Psoas muscle (tissue), 8 donors: ENCODE data around the gene TGM6. TPM values are rescaled to one million over a fixed set of nuclear protein-coding genes. Genes with fewer than 3 reads are reported as not detected.

ENCODE experiments used
- ATAC-seq, 4 donors: fragments of 200-7000 bp; cut with Tn5 transposase; one replicate each; pipeline ENCODE4 v1.9.1; 2020; ENCODE audit warnings: moderate library complexity in 3 of 4, mild to moderate bottlenecking in 2 of 4
- DNase-seq, 2 donors: peaks; one replicate each; pipeline ENCODE4 v3.0.0-alpha.2; 2020
- H3K27ac ChIP-seq: fragments of 200-600 bp; one replicate; pipeline ENCODE4 v1.8.0; 2022
- H3K27me3 ChIP-seq, 3 donors: fragments of 200-600 bp in 1 of 3; one replicate each; pipeline versions ENCODE4 v1.6.1 to v1.8.0; 2013 to 2022; ENCODE audit warnings: low read length in 2 of 3, mild to moderate bottlenecking in 2 of 3, moderate library complexity in 1 of 3; ENCODE audit not compliant: insufficient read depth in 3 of 3
- H3K36me3 ChIP-seq, 2 donors: fragments of 200-600 bp in 1 of 2; one replicate each; pipeline versions ENCODE4 v1.6.1 to v1.8.0; 2013 to 2022; ENCODE audit warnings: low read depth in 1 of 2, mild to moderate bottlenecking in 1 of 2, moderate library complexity in 1 of 2; ENCODE audit not compliant: insufficient read depth in 1 of 2
- H3K4me1 ChIP-seq: fragments of 200-600 bp; one replicate; pipeline ENCODE4 v1.8.0; 2022
- H3K4me3 ChIP-seq: fragments of 200-600 bp; one replicate; pipeline ENCODE4 v1.8.0; 2022; ENCODE audit warnings: mild to moderate bottlenecking
- H3K9me3 ChIP-seq: fragments of 200-600 bp; one replicate; pipeline ENCODE4 v1.8.0; 2022
- WGBS, 3 donors: extraction: QIAGEN DNeasy Blood & Tissue Kit; methylation state at CpG; one replicate each; pipeline versions ENCODE4 v1.1.6 to v1.1.7; 2013; 5-methylcytosine and 5-hydroxymethylcytosine counted together
- intact Hi-C, 2 donors: fragments of 100-400 bp; cut with DNase I; formaldehyde crosslinking; loops; one replicate each; pipeline versions ENCODE4 v1.11.0 to v1.14.2; 2022
- polyA plus RNA-seq, 3 donors: library from polyadenylated mRNA; stranded (reverse); fragments of 200-250 nt; gene quantifications; one replicate each; pipeline ENCODE4 v1.2.3, GENCODE V29; 2013
- total RNA-seq, 4 donors: library from RNA; stranded (reverse); fragmentation: NEBNext Ultra II Directional in 2 of 4; extraction: Animal tissue kit (Norgen Biotek cat#: 25700) in 2 of 4; gene quantifications; one replicate each; pipeline versions ENCODE4 v1.2.1 to v1.2.4, GENCODE V29; 2021 to 2023
- TF ChIP-seq, protein P1 (sequence below): fragments of 200-600 bp; IDR thresholded peaks from one replicate; pipeline ENCODE4 v1.8.0; 2022; ENCODE audit warnings: antibody characterized with exemption
- donor health status: healthy with polysubstance abuse.
- donor health status: DM: no; HTN: no; CAD: no; lungs with moderate emphysema.
- donor health status: Bipolar disorder and iron deficiency.
- donor health status: healthy.
- donor health status: DM: yes; HTN: yes; CAD: no.
- donor health status: DM: no; HTN: no; CAD: no.
- donor health status: DM: no; HTN: no; CAD: no.
- donor health status: DM: yes; HTN: yes; CAD: no.

TGM6 gene
- total and polyA plus RNA-seq, 7 donors = not detected

DNA sequence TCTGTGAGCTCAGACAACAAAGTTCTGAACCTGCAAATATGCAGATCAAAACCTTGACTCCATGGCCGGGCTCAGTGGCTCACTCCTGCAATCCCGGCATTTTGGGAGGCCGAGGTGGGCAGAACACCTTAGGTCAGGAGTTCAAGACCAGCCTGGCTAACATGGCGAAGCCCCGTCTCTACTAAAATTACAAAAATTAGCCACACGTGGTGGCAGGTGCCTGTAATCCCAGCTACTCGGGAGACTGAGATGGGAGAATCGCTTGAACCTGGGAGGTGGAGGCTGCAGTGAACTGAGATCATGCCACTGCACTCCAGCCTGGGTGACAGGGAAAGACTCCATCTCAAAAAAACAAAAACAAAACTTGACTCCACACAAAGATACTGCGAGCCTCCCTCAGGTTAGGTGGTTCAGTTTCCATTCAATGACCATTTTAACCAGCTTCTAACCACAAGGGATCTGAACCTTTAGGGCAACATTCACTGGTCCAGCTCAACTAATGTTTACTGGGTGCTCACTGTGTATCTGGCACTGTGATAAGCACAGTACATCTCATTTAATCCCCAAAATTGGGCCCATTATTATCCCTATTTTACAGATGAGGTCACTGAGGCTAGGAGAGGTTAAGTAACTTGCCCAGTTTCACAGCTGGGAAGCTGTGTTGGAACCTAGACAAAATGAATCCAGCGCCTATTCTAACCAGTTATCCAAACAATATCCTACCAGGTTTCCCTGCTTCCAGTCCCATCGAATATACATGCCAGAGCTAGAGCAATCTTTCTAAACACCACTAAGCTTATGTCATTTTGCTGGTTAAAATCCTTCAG lies 88.1 kb downstream of the TGM6 start:
- peaks cover 16 to 44% of the 10 kb centered on the region in 2 donors for H3K36me3 ChIP-seq
- no peak for ATAC-seq
- peak overlapping the region; percentile 91 for H3K4me3 ChIP-seq
- intact Hi-C loops = no loop called here
- H3K4me1 ChIP-seq = peaks cover 22% of the 10 kb centered on the region
- no peaks in the 10 kb centered on the region for H3K9me3 ChIP-seq
- no peak for DNase-seq
- H3K27ac ChIP-seq = peak overlapping the region; percentile 32
- WGBS, 3 donors = 62 to 73% (median 65%) methylated on average over 11 of the region's 11 CpGs
- H3K27me3 ChIP-seq = no peaks in the 10 kb centered on the region
- TF ChIP-seq, protein P1, sequence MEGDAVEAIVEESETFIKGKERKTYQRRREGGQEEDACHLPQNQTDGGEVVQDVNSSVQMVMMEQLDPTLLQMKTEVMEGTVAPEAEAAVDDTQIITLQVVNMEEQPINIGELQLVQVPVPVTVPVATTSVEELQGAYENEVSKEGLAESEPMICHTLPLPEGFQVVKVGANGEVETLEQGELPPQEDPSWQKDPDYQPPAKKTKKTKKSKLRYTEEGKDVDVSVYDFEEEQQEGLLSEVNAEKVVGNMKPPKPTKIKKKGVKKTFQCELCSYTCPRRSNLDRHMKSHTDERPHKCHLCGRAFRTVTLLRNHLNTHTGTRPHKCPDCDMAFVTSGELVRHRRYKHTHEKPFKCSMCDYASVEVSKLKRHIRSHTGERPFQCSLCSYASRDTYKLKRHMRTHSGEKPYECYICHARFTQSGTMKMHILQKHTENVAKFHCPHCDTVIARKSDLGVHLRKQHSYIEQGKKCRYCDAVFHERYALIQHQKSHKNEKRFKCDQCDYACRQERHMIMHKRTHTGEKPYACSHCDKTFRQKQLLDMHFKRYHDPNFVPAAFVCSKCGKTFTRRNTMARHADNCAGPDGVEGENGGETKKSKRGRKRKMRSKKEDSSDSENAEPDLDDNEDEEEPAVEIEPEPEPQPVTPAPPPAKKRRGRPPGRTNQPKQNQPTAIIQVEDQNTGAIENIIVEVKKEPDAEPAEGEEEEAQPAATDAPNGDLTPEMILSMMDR = no peak

DNA sequence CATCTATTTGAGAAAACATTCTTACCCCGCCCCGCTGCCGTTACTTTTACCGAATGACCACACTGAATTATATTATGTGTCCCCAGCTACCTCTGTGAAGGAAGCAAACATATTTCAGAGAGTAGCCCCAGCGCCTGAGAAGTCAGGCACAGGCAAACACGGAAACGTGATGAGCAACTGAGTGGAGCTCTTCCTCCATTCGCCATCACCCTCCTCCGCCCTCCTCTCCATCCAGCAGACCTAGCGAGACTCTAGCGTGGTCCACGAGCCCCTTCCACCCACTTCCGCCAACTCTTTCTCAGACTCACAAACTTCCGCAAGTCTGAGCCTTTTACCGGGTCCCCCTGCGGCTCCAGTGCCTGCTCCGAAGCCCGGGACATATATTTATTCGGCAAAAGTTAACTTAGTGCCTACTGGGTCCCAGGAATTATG lies 89.3 kb downstream of the TGM6 start:
- Histone ChIP-seq H3K27ac (peak overlapping the region; percentile 88), H3K4me3 (peak overlapping the region; percentile 91), H3K27me3 (no peaks in the 10 kb centered on the region), H3K36me3 (peaks cover 12 to 31% of the 10 kb centered on the region in 2 donors), H3K9me3 (no peaks in the 10 kb centered on the region), H3K4me1 (peaks cover 22% of the 10 kb centered on the region)
- intact Hi-C loops = loop anchor here (5.0 to 10.0 kb wide), 2 partner anchors 37 to 185 kb away; partner anchors contain the start of genes NOP56 (in 1 of the 2) and ZNF343 (in 1 of the 2)
- ATAC-seq = peak; percentile 29 to 60 (median 48)
- TF ChIP-seq, protein P1 = no peak
- DNase-seq = peak; percentile 29 to 61
- WGBS, 3 donors = 0 to 1% (median 0%) methylated on average over 19 of the region's 19 CpGs

DNA sequence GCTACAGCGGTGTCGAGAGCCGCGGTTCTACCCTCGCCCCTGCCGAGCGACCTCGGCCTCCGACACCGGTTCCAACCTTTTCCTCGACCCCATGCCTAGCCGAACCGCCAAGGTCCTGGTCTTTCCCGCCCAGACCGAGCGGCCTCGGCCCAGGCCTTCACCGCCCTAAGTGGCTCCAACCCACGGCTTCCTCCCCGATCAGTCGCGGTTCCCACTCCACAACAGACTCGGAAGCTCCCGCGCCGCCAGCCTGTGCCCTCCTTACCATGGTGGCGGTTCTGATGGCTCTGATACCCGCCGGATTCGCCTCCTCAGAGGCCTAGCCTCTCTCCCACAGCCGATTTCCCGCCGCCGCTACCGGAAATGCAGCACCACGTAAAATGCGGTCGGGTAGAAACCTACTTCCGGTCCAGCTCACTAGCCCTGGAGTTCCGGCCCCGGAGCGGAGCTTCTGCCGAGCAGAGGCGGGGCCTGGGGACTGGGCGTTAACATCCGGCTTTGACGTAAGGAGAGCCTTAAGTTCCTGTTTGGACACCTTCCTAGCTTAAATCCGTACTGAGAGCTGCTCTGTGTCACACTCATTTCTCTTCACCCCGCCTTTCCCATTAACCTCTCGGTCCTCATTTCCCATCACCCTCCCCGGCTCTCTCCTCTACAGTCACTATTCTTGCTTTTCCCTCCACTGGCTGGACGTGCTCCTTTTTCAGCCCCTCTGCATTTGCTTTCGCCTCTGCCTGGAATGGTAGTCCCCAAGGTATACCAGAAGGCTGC lies 89.9 kb downstream of the TGM6 start, which contains the start of gene SNRPB:
Gene SNRPB, minus strand, starts transcription at position 367 of the 771 bp plus-strand sequence. Its CDS starts 99 bp downstream, at position 268.
- peak; percentile 98 to 99 (median 99) for ATAC-seq
- WGBS, 3 donors = 0 to 1% (median 0%) methylated on average over 53 of the region's 53 CpGs
- TF ChIP-seq, protein P1 = no peak

DNA sequence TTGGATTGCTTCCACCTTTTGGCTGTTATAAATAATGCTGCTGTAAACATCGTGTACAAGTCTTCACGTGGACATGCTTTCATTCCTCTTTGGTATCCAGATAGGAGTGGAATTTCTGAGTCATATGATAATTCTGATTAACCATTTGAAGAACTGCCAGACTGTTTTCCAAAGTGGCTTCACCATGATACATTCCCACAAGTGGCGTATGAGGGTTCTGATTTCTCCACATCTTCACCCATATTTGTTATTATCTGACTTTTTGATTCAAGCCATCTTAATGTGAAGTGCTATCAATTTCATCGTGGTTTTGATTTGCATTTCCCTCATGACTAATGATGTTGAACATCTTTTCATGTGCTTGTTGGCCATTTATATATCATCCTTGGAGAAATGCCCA lies 92.8 kb downstream of the TGM6 start:
- Histone ChIP-seq H3K9me3 (no peaks in the 10 kb centered on the region), H3K27ac (no peak overlapping the region), H3K27me3 (no peaks in the 10 kb centered on the region), H3K36me3 (peaks cover 0 to 4% of the 10 kb centered on the region in 2 donors), H3K4me1 (peaks cover 16% of the 10 kb centered on the region), H3K4me3 (no peak overlapping the region)
- TF ChIP-seq, protein P1 = no peak
- DNase-seq = no peak
- no peak for ATAC-seq
- WGBS, 3 donors = 44 to 65% (median 57%) methylated on average over 4 of the region's 4 CpGs
- intact Hi-C loops = loop anchor here (5.0 to 10.0 kb wide), 2 partner anchors 34 to 181 kb away; partner anchors contain the start of genes NOP56 (in 1 of the 2) and ZNF343 (in 1 of the 2)

More for the DNA sequence above, 89.9 kb downstream of the TGM6 start, which contains the start of gene SNRPB:
- H3K27ac ChIP-seq = peak within 1 kb of the TSS; percentile 88
- peak; percentile 95 to 98 for DNase-seq
- peaks cover 22% of the 10 kb centered on the region for H3K4me1 ChIP-seq
- intact Hi-C loops = loop anchor here (5.0 to 10.0 kb wide), 2 partner anchors 37 to 184 kb away; partner anchors contain the start of genes NOP56 (in 1 of the 2) and ZNF343 (in 1 of the 2)
- H3K27me3 ChIP-seq = no peaks in the 10 kb centered on the region
- no peaks in the 10 kb centered on the region for H3K9me3 ChIP-seq
- H3K4me3 ChIP-seq = peak within 1 kb of the TSS; percentile 91
- peaks cover 12 to 25% of the 10 kb centered on the region in 2 donors for H3K36me3 ChIP-seq
